GM12875 (cell line): ENCODE measurements around the gene GPR143.

Experiments
- H3K4me3 ChIP-seq: one replicate; pipeline ENCODE4 v1.5.1; 2011; ENCODE audit warnings: low read depth, low read length, control low read depth
- TF ChIP-seq, protein P1 (sequence below): IDR thresholded peaks from 2 replicates; pipeline ENCODE4 v1.5.1; 2011; ENCODE audit warnings: low read depth, mild to moderate bottlenecking, control low read depth, inconsistent platforms, low read length, moderate library complexity, borderline replicate concordance; ENCODE audit not compliant: insufficient read depth

GPR143 gene

DNA sequence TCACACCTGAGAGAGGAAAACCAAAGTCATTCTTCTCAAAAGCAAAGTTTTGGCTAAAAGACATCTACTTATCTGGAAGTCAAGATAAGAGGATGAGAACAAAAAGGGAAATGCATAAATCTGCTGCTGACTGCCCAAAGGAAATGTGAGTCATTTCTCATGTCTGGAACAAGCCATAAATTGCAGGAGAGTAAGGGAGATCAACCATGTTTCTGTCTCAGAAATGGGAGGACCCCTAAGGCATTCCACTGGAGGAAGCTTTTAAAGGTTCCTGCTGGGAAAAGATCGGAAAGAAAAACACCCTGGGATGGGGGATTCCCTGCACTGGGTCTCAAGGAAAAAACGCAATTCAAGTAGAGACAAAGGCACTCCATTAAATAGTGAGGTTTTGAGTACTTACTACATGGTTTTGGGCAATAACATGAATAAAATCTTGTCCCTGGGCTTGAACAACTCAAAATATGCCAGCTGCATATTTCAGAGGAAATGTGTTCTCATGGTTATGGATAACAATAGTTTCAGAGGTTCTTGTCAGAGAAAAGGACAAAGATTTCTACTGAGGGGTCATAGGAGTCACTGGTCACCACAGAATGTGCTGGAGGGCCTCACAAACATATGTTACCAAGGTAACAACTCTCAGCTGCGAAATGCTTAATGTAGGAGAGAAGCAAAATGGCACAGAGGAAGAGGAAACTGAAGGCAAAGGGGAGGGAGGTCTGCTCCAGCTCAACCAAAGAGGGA lies 19.3 kb downstream of the GPR143 start:
- TF ChIP-seq, protein P1, sequence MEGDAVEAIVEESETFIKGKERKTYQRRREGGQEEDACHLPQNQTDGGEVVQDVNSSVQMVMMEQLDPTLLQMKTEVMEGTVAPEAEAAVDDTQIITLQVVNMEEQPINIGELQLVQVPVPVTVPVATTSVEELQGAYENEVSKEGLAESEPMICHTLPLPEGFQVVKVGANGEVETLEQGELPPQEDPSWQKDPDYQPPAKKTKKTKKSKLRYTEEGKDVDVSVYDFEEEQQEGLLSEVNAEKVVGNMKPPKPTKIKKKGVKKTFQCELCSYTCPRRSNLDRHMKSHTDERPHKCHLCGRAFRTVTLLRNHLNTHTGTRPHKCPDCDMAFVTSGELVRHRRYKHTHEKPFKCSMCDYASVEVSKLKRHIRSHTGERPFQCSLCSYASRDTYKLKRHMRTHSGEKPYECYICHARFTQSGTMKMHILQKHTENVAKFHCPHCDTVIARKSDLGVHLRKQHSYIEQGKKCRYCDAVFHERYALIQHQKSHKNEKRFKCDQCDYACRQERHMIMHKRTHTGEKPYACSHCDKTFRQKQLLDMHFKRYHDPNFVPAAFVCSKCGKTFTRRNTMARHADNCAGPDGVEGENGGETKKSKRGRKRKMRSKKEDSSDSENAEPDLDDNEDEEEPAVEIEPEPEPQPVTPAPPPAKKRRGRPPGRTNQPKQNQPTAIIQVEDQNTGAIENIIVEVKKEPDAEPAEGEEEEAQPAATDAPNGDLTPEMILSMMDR = no peak
- H3K4me3 ChIP-seq = no peak overlapping the region

DNA sequence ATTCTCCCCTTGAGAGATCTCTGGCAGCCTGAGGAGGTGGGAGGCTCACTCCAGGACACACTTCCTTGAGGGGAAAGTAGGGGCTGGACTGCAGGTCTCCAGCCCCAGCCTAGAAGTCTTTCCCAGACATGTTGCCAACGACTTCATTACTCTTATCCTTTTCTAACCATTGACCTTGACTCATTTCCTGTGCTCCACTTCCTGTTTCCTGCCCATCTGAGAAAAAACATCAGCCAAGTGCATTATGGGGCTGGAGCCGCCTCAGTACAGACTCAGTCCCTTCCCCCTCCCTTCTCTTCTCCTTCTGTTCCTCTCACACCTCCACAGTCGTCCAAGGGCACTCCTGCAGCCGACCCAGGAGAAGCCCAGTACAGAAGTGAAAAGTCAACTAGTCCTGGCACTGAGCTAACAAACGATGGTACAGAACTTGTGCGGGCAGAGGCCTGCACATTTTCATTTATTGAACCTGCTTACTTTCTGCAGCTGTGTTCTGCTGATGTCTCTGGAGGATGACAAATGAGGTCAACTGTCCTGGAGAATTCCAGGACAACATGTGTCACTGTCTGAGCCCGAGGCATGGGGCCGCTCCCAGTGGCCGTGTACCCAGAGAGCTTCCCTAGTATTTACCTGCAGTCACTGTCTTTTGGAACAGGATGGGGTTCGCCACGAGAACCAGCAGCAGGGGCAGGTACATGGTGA lies 20.1 kb downstream of the GPR143 start:
- TF ChIP-seq, protein P1 = no peak
- no peak overlapping the region for H3K4me3 ChIP-seq

DNA sequence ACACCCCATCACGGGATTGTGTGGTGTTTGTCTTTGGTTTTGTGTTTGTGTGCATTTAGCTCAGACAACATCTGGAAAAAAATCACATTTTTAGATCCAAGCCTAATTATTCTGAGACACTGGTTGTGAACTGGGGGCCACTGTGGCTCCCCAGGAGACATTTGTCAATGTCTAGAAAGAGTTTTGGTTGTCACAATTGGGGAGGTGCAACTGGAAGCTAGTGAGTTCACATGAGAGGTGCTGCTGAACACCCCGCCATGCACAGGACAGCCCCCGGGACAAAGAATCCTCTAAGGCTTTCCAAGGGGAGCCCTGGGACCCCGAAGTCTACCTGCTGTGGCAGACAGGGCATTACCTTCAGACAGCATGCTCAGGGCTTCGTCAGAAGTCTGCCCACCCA lies 26.5 kb downstream of the GPR143 start:
- TF ChIP-seq, protein P1 = no peak
- no peak overlapping the region for H3K4me3 ChIP-seq

DNA sequence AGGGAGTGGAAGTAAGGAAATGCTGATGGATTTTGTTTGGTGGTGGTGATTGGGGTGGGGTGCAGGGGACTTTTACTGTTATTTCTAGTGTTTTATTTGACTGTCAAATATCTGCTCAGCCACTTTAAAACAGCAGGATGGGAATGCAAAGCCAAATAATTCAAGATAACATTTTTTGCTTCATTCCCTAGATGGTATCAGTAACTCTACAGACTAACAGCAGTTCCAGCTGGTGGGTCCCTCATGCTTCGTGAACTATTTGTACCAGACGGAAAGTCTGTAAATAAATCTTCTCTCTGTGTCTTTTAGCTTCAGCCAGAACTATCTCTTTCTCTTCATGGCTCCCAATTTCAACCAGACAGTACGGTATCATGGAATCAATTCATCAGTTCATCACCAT lies 27.5 kb downstream of the GPR143 start:
- no peak overlapping the region for H3K4me3 ChIP-seq
- TF ChIP-seq, protein P1 = no peak

DNA sequence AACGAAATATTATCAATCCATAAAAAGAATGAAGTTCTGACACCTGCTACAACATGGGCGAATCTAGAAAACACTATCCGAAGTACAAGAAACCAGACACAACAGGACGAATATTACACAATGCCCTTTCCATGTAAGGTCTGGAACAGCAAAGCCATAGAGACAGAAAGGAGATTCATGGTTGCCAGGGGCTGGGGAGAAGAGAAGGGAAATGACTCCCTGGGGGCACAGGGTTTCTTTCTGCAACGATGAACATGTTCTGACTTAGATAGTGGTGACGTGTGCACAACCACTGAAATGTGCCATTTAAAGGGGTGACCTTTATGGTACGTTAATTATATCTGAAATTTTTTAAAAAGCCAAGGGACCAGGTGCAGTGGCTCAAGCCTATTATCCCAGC lies 28.3 kb downstream of the GPR143 start:
- no peak overlapping the region for H3K4me3 ChIP-seq
- TF ChIP-seq, protein P1 = no peak

DNA sequence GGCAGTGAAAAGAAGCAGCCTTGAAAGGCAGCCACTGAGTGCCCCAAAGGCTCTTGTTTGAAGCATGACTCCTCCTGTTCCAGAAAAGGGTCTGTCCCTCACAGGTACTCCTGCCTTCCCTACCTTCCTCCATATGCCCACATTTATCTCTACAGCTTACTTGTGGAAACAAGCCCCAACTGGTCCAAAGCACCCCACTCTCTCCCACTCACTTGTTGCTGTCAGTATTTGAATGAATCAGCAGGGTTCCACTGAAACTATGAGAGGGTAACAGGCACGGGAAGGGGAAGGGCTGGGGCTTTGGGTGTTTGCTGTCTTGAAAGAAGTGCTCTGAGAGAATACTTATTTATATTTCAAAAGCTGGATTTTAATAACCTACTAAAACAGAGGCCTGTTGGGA lies 34.9 kb downstream of the GPR143 start:
- TF ChIP-seq, protein P1 = no peak
- H3K4me3 ChIP-seq = no peak overlapping the region

DNA sequence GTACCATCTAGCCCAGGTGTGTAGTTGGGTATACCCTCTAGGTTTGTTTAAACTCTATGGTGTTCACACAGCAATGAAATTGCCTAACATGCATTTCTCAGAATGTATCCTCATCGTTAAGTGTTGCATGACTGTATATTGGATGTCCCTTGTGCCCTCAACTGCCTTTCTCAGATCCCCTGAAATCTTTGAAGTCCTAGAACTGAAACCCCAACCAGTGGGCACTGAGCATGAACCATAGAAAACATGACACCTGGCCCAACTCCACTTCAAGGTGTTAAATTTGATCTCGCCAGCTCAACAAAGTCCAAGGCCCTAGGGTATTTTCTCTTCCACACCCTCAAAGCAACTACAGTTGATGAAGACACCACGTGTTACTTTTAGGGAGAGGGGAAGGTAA lies 35.6 kb downstream of the GPR143 start:
- H3K4me3 ChIP-seq = no peak overlapping the region
- TF ChIP-seq, protein P1 = no peak
